ENCODE results near the gene COX5A.

GRCh38 chr15:74958908-74959585, 21.2 kb upstream of the COX5A start:
- TF ChIP-seq, protein P1, sequence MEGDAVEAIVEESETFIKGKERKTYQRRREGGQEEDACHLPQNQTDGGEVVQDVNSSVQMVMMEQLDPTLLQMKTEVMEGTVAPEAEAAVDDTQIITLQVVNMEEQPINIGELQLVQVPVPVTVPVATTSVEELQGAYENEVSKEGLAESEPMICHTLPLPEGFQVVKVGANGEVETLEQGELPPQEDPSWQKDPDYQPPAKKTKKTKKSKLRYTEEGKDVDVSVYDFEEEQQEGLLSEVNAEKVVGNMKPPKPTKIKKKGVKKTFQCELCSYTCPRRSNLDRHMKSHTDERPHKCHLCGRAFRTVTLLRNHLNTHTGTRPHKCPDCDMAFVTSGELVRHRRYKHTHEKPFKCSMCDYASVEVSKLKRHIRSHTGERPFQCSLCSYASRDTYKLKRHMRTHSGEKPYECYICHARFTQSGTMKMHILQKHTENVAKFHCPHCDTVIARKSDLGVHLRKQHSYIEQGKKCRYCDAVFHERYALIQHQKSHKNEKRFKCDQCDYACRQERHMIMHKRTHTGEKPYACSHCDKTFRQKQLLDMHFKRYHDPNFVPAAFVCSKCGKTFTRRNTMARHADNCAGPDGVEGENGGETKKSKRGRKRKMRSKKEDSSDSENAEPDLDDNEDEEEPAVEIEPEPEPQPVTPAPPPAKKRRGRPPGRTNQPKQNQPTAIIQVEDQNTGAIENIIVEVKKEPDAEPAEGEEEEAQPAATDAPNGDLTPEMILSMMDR (IDR thresholded peaks at IDR 0.05; ENCODE audit: low read depth, low read length), result no peak
- TF ChIP-seq POLR2A (IDR thresholded peaks at IDR 0.05; ENCODE audit: extremely low read depth, insufficient read length) (no peak), MAX (IDR thresholded peaks at IDR 0.05; ENCODE audit: low read depth, low read length) (no peak)

Measured in NB4 (cell line).